Activated CD4-positive, alpha-beta T cell treated with anti-CD3 and anti-CD28 coated beads, Interleukin-2, amount 10 ng/mL, durations not matched to agents 24 days and 14 days (primary cell): Measurements from ENCODE around the gene KRT17. TPM values are rescaled to one million over a fixed set of nuclear protein-coding genes. Genes with fewer than 3 reads are reported as not detected.
"Not testable (repeated sequence)": the region's sequence is repeated elsewhere in the genome, so short reads cannot be mapped to it uniquely, and the experiment has no call there.

Experiments used
- DNase-seq: peaks from one replicate; pipeline ENCODE4 v3.0.0; 2022
- H3K27ac Mint-ChIP-seq: one replicate; pipeline ENCODE4 v1.8.0; 2022; ENCODE audit warnings: mild to moderate bottlenecking, mixed read lengths
- H3K27me3 Mint-ChIP-seq: one replicate; pipeline ENCODE4 v1.8.0; 2022; ENCODE audit warnings: mixed read lengths
- H3K36me3 Mint-ChIP-seq: one replicate; pipeline ENCODE4 v1.8.0; 2022; ENCODE audit warnings: low read depth, mild to moderate bottlenecking, mixed read lengths
- H3K4me1 Mint-ChIP-seq: one replicate; pipeline ENCODE4 v1.8.0; 2021; ENCODE audit warnings: mixed read lengths
- H3K4me3 Mint-ChIP-seq: one replicate; pipeline ENCODE4 v1.8.0; 2022; ENCODE audit warnings: mild to moderate bottlenecking, moderate library complexity, mixed read lengths
- H3K9me3 Mint-ChIP-seq: one replicate; pipeline ENCODE4 v1.8.0; 2021; ENCODE audit warnings: mixed read lengths
- intact Hi-C: fragments of 100-400 bp; cut with micrococcal nuclease; formaldehyde crosslinking; loops from one replicate; pipeline ENCODE4 v1.15.1; 2023
- total RNA-seq: library from RNA; stranded (reverse); gene quantifications from 2 replicates; pipeline ENCODE4 v1.2.3, GENCODE V29; 2022

KRT17 gene
- total RNA-seq, 1 donor from 2014 or later, result not detected

GRCh38 chr17:41592601-41593305, 31.6 kb downstream of the KRT17 start:
- intact Hi-C loops, result no loop called here
- Mint-ChIP-seq H3K27ac (no peak overlapping the region), H3K4me3 (no peak overlapping the region), H3K36me3 (no peaks in the 10 kb centered on the region), H3K27me3 (peaks cover 6% of the 10 kb centered on the region), H3K9me3 (no peaks in the 10 kb centered on the region), H3K4me1 (no peaks in the 10 kb centered on the region)
- DNase-seq, result no peak

- Mint-ChIP-seq H3K4me3 (no peak overlapping the region), H3K36me3 (no peaks in the 10 kb centered on the region), H3K9me3 (no peaks in the 10 kb centered on the region), H3K4me1 (no peaks in the 10 kb centered on the region), H3K27ac (no peak overlapping the region), H3K27me3 (no peaks in the 10 kb centered on the region)
- DNase-seq, result no peak
- intact Hi-C loops, result no loop called here
Measured at GRCh38 chr17:41589301-41589700, 35.1 kb downstream of the KRT17 start.

- no peak overlapping the region for H3K4me3 Mint-ChIP-seq
- DNase-seq, result no peak
- H3K27ac Mint-ChIP-seq, result no peak overlapping the region
- H3K4me1 Mint-ChIP-seq, result no peaks in the 10 kb centered on the region
- no peaks in the 10 kb centered on the region for H3K9me3 Mint-ChIP-seq
- no peaks in the 10 kb centered on the region for H3K36me3 Mint-ChIP-seq
- intact Hi-C loops, result no loop called here
- H3K27me3 Mint-ChIP-seq, result no peaks in the 10 kb centered on the region
Measured at GRCh38 chr17:41588126-41588810, 36.1 kb downstream of the KRT17 start.

GRCh38 chr17:41586863-41587495, 37.4 kb downstream of the KRT17 start, which contains the start of gene KRT14:
Gene KRT14, minus strand, starts transcription at chr17:41586895. Its CDS starts 61 bp downstream, at chr17:41586834.
- Mint-ChIP-seq H3K4me3 (no peak within 1 kb of the TSS), H3K27ac (no peak within 1 kb of the TSS), H3K4me1 (no peaks in the 10 kb centered on the region), H3K27me3 (no peaks in the 10 kb centered on the region), H3K9me3 (no peaks in the 10 kb centered on the region), H3K36me3 (no peaks in the 10 kb centered on the region)
- no peak for DNase-seq
- intact Hi-C loops, result no loop called here

- intact Hi-C loops, result no loop called here
- DNase-seq, result no peak
- no peaks in the 10 kb centered on the region for H3K9me3 Mint-ChIP-seq
- no peaks in the 10 kb centered on the region for H3K4me1 Mint-ChIP-seq
- peaks cover 9% of the 10 kb centered on the region for H3K27me3 Mint-ChIP-seq
- no peak overlapping the region for H3K4me3 Mint-ChIP-seq
- H3K36me3 Mint-ChIP-seq, result no peaks in the 10 kb centered on the region
- H3K27ac Mint-ChIP-seq, result no peak overlapping the region
Measured at GRCh38 chr17:41585301-41586056, 38.9 kb downstream of the KRT17 start.

- H3K27ac Mint-ChIP-seq, H3K36me3 Mint-ChIP-seq, H3K4me3 Mint-ChIP-seq, H3K27me3 Mint-ChIP-seq, H3K4me1 Mint-ChIP-seq, DNase-seq, H3K9me3 Mint-ChIP-seq, intact Hi-C loops: not testable (repeated sequence)
Measured at GRCh38 chr17:41584331-41584927, 39.9 kb downstream of the KRT17 start.

GRCh38 chr17:41583137-41584127, 40.9 kb downstream of the KRT17 start:
- Mint-ChIP-seq H3K4me3 (no peak overlapping the region), H3K4me1 (peaks cover 3% of the 10 kb centered on the region), H3K27ac (no peak overlapping the region), H3K36me3 (no peaks in the 10 kb centered on the region), H3K27me3 (peaks cover 12% of the 10 kb centered on the region), H3K9me3 (no peaks in the 10 kb centered on the region)
- DNase-seq, result no peak
- intact Hi-C loops, result no loop called here

- intact Hi-C loops, H3K4me1 Mint-ChIP-seq: not testable (repeated sequence)
Measured at GRCh38 chr17:41582061-41582968, 42.1 kb downstream of the KRT17 start.

GRCh38 chr17:41581366-41582060, 42.9 kb downstream of the KRT17 start:
- Mint-ChIP-seq H3K4me1 (peaks cover 3% of the 10 kb centered on the region), H3K27ac (no peak overlapping the region), H3K36me3 (no peaks in the 10 kb centered on the region), H3K9me3 (no peaks in the 10 kb centered on the region), H3K27me3 (peaks cover 18% of the 10 kb centered on the region), H3K4me3 (no peak overlapping the region)
- intact Hi-C loops, result no loop called here
- no peak for DNase-seq

More at GRCh38 chr17:41582061-41582968, 42.1 kb downstream of the KRT17 start:
- not testable (repeated sequence) for H3K27ac Mint-ChIP-seq, H3K36me3 Mint-ChIP-seq, DNase-seq, H3K9me3 Mint-ChIP-seq, H3K4me3 Mint-ChIP-seq
- H3K27me3 Mint-ChIP-seq, result peaks cover 14% of the 10 kb centered on the region

GRCh38 chr17:41580687-41581365, 43.5 kb downstream of the KRT17 start:
- no peak overlapping the region for H3K4me3 Mint-ChIP-seq
- no peak for DNase-seq
- H3K27ac Mint-ChIP-seq, result no peak overlapping the region
- intact Hi-C loops, result no loop called here
- H3K4me1 Mint-ChIP-seq, result peaks cover 3% of the 10 kb centered on the region
- H3K36me3 Mint-ChIP-seq, result no peaks in the 10 kb centered on the region
- peaks cover 18% of the 10 kb centered on the region for H3K27me3 Mint-ChIP-seq
- no peaks in the 10 kb centered on the region for H3K9me3 Mint-ChIP-seq

GRCh38 chr17:41580244-41580575, 44.2 kb downstream of the KRT17 start:
- H3K4me1 Mint-ChIP-seq, result peaks cover 3% of the 10 kb centered on the region
- H3K9me3 Mint-ChIP-seq, result no peaks in the 10 kb centered on the region
- no peak overlapping the region for H3K27ac Mint-ChIP-seq
- intact Hi-C loops, result no loop called here
- peaks cover 18% of the 10 kb centered on the region for H3K27me3 Mint-ChIP-seq
- no peaks in the 10 kb centered on the region for H3K36me3 Mint-ChIP-seq
- no peak overlapping the region for H3K4me3 Mint-ChIP-seq
- no peak for DNase-seq
